ACHN (cell line): ENCODE measurements around the gene F8.

ENCODE experiments used
- DNase-seq: peaks from one replicate; pipeline ENCODE4 v3.0.0-alpha.2; 2015
- in situ Hi-C: cut with HindIII; loops from 2 replicates; pipeline ENCODE4 v1.10.0; 2017; ENCODE audit warnings: low sequenced_read_pairs, low pct_ligation_motif_present, low pct_unique_long_range_greater_than_20kb

Gene F8

DNA sequence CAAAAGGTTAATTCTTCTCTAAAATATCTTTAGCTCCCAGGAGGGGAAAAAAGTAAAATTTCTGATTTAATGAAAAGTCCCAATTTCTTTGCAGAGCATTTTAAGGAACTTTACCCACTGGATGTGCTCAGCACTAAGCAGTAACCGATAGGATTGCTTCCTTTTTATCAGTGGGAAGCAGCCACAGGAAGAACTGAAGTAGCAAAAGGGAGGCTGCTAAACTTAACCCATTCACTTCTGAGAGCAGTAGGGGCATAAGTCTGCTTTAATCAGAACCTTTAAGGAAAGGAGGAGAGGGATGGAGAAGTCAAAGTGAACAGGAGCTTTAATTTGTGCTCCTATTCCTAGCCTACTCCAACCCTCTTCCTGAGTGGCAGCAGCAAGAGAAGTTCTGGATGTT is at the start of gene F8:
Gene F8, minus strand, starts transcription at position 139 of the 400 bp plus-strand sequence. CDS start 171 bp downstream, outside the sequence.
- in situ Hi-C loops, result no loop called here
- no peak for DNase-seq

DNA sequence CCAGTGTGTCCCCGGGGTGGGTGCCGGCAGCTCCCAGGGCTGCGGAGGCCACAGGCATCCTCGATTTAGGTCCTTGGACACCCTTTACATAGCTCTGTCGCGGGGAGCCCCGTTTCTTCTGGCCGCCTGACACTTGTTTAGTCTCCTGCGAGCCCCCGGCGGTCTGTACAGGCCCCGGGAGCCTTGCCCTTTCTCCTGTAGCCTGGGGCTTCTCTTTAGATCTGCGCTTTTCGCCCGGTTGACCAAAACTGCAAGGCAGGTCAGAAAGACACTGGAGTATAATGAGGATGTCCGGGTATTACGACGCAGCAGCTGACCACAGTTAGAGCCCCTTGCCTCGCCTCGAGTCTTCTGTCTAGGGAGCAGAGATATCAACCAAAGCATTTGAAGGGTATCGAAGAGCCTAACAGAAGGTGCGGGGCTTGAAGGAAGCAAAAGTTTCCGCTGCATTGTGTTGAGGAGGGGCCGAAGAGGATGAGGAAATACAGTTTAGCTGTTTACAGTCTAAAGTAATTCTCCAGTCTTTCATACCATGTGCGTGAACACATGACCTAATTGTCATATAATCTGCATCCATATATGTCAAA is 49.3 kb upstream of the F8 start:
- in situ Hi-C loops, result no loop called here
- DNase-seq, result no peak

- peak; percentile 74 for DNase-seq
- in situ Hi-C loops, result no loop called here
These were observed 48.6 kb upstream of the F8 start, which contains the start of the genes BRCC3, CMC4 and MTCP1 for GRCh38 chrX:155070975-155071693. TSS of gene BRCC3 (plus strand) at chrX:155071508. CDS start at chrX:155071528, 20 bp downstream. TSS of gene CMC4 (minus strand) at chrX:155071136. CDS start at chrX:155064023, 7,113 bp downstream. TSS of gene MTCP1 (minus strand) at chrX:155071136. CDS start at chrX:155066010, 5,126 bp downstream.

DNA sequence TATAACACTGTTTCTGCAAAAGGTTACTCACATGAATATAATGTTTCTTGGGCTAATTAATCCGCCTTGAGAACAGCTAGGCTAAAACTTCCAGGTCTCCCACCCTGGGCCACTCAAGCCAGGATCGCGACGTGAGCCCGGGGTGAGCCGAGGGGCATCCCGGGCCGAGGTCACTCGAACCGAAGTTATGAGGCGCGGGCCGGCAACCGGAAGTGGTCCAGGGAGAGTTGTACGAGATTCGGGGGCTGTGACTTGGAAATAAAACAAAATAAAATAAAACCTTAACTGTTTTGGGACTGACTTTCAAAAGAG is 48.1 kb upstream of the F8 start:
- in situ Hi-C loops, result no loop called here
- no peak for DNase-seq

GRCh38 chrX:155070038-155070437 is 47.5 kb upstream of the F8 start:
- no peak for DNase-seq
- in situ Hi-C loops, result no loop called here

GRCh38 chrX:155069414-155069813 is 46.9 kb upstream of the F8 start:
- no peak for DNase-seq
- in situ Hi-C loops, result no loop called here

GRCh38 chrX:155068165-155068564 is 45.6 kb upstream of the F8 start:
- in situ Hi-C loops, result no loop called here
- DNase-seq, result peak; percentile 62

DNA sequence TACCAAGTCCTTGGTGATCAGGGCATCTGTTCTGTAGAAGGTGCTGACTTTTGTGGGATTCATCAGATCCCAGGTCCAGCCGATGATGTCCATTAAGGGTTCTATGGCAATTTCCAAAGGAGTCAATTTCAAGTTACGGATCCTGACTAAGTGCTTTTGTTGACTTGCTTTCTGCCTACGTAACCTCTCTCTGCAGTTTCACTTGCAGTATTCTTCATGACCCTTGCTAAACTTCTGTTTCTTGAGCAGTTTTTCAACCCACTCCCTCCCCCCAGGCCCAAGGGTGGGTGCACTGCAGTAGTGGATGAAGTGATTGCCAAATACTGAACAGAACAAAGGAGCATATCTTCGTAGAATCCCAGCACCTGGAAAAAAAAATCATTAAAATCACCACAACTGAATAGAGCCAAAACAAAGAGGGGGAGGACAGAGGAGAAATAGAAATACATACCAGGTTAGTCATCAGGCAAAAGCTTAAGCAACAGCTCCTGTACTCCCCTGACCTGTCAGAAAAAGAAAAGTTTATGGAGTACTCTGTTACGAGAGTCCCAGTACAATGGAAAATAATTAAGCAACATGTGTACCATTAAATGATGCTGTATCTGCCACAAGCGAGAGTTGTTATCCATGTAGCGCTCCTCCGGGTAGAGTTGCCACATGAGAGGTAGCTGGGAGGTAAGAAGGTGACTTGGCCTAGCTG is 42.7 kb upstream of the F8 start:
- in situ Hi-C loops, result no loop called here
- peak; percentile 33 for DNase-seq

GRCh38 chrX:155061760-155062159 is 39.2 kb upstream of the F8 start:
- DNase-seq, result no peak
- in situ Hi-C loops, result no loop called here

GRCh38 chrX:155056877-155057792 is 34.6 kb upstream of the F8 start:
- DNase-seq, result peak; percentile 57
- in situ Hi-C loops, result no loop called here

- DNase-seq, result no peak
- in situ Hi-C loops, result no loop called here
These were observed 33.9 kb upstream of the F8 start for GRCh38 chrX:155056471-155056870.

DNA sequence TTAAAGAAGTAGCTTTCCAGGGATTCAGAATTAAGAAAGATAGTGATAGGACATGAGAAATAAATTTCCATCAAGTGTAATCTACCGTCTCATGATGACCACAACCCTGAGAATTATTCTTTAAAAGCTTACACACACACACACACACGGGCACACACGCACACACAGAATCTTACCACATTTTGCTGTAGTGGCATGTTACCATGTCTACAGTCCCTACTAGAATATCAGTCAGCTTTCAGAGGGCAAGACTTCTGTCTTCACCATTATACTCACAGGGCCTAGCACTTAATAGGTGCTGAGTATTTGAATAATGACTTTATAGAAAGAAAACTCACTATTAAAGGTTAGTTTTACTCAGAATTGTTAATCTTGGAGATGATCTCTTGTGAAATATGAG is 33.0 kb upstream of the F8 start:
- in situ Hi-C loops, result no loop called here

DNA sequence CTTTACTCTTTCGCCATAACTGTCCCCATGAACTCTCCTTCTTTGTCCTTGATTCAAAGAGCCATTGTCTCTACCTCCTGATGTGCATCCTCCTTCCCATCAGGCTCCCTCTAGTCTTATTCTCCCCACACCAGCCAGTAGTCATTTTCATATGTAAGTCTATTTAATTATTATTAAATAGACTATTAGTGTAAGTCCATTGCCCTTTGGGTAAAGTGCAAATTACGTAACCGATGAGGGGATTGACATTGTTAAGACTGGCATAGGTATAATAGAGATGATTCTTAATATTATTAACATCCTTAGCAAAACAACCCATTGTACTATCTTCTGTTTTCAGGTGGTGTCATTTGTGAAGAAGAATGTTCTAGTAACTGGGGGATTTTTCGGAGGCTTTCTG is 31.7 kb upstream of the F8 start:
- in situ Hi-C loops, result no loop called here
- no peak for DNase-seq

More for the DNA sequence above, 33.0 kb upstream of the F8 start:
- no peak for DNase-seq

DNA sequence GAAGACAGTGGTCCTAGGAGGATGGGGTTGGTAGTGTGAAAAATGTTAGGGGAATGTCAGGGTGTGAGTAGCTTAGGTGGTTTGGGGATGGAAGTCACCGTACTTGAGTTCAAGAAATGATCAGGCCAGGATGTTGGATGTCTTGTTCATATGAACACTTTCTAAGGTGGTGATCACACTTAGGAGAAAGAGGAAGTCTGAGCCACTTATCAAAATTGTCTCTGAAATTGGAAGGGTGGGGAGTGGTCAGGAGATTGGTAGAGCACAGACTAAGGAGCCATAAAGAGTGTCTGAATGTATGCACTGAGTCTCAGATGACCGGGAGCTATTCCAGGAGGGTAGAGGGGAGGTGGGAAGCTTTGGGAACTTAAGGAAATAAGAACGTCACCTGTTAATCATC is 31.1 kb upstream of the F8 start:
- in situ Hi-C loops, result no loop called here
- DNase-seq, result no peak

GRCh38 chrX:155052738-155053498 is 30.4 kb upstream of the F8 start:
- peak; percentile 53 for DNase-seq
- in situ Hi-C loops, result no loop called here

- DNase-seq, result peak; percentile 59
- in situ Hi-C loops, result no loop called here
These were observed 26.6 kb upstream of the F8 start for GRCh38 chrX:155048977-155049619.

GRCh38 chrX:155046811-155047528 is 24.4 kb upstream of the F8 start:
- in situ Hi-C loops, result no loop called here
- no peak for DNase-seq
